ENCODE data around the gene COL5A1.
A peak's percentile ranks its signal among the peaks of the same experiment; 100 is the strongest.

Gene COL5A1

GRCh38 chr9:134844821-134845220, 203.2 kb downstream of the COL5A1 start:
- H3K9me3 ChIP-seq (ENCODE audit: severe bottlenecking) = no peaks in the 10 kb centered on the region
- peak; percentile 36 for DNase-seq (ENCODE audit: low spot score)
- no peak overlapping the region for H3K27ac ChIP-seq (ENCODE audit: poor library complexity, severe bottlenecking)
- H3K27me3 ChIP-seq (ENCODE audit: insufficient read depth, poor library complexity, severe bottlenecking) = no peaks in the 10 kb centered on the region
- no peak for TF ChIP-seq CTCF (IDR thresholded peaks at IDR 0.05; ENCODE audit: poor library complexity, severe bottlenecking)
- peaks cover 10% of the 10 kb centered on the region; the same call in 1 of the 2 replicates for H3K36me3 ChIP-seq (ENCODE audit: low read depth)
- no peaks in the 10 kb centered on the region for H3K4me1 ChIP-seq (ENCODE audit: insufficient read depth, poor library complexity, severe bottlenecking)
- no peak overlapping the region for H3K4me3 ChIP-seq (ENCODE audit: severe bottlenecking)
- 0 out of 3 replicates have a peak, but pooled peaks have one; percentile 23 for ATAC-seq (ENCODE audit: low read depth)

GRCh38 chr9:134846187-134846586, 204.6 kb downstream of the COL5A1 start:
- Histone ChIP-seq H3K4me1 (ENCODE audit: insufficient read depth, poor library complexity, severe bottlenecking) (no peaks in the 10 kb centered on the region), H3K27ac (ENCODE audit: poor library complexity, severe bottlenecking) (no peak overlapping the region), H3K27me3 (ENCODE audit: insufficient read depth, poor library complexity, severe bottlenecking) (no peaks in the 10 kb centered on the region), H3K9me3 (ENCODE audit: severe bottlenecking) (no peaks in the 10 kb centered on the region), H3K4me3 (ENCODE audit: severe bottlenecking) (no peak overlapping the region), H3K36me3 (ENCODE audit: low read depth) (0 out of 2 replicates have a peak, but pooled peaks cover 10% of the 10 kb centered on the region)
- TF ChIP-seq CTCF (IDR thresholded peaks at IDR 0.05; ENCODE audit: poor library complexity, severe bottlenecking) = no peak
- DNase-seq (ENCODE audit: low spot score) (no peak), ATAC-seq (ENCODE audit: low read depth) (no peak)

GRCh38 chr9:134846699-134847098, 205.1 kb downstream of the COL5A1 start:
- Histone ChIP-seq H3K9me3 (ENCODE audit: severe bottlenecking) (no peaks in the 10 kb centered on the region), H3K36me3 (ENCODE audit: low read depth) (0 out of 2 replicates have a peak, but pooled peaks cover 10% of the 10 kb centered on the region), H3K27me3 (ENCODE audit: insufficient read depth, poor library complexity, severe bottlenecking) (no peaks in the 10 kb centered on the region), H3K4me1 (ENCODE audit: insufficient read depth, poor library complexity, severe bottlenecking) (no peaks in the 10 kb centered on the region), H3K4me3 (ENCODE audit: severe bottlenecking) (no peak overlapping the region), H3K27ac (ENCODE audit: poor library complexity, severe bottlenecking) (no peak overlapping the region)
- ATAC-seq (ENCODE audit: low read depth) = no peak
- TF ChIP-seq CTCF (IDR thresholded peaks at IDR 0.05; ENCODE audit: poor library complexity, severe bottlenecking) = no peak
- no peak for DNase-seq (ENCODE audit: low spot score)

- Histone ChIP-seq H3K9me3 (ENCODE audit: severe bottlenecking) (no peaks in the 10 kb centered on the region), H3K36me3 (ENCODE audit: low read depth) (0 out of 2 replicates have a peak, but pooled peaks cover 7% of the 10 kb centered on the region), H3K27me3 (ENCODE audit: insufficient read depth, poor library complexity, severe bottlenecking) (no peaks in the 10 kb centered on the region), H3K27ac (ENCODE audit: poor library complexity, severe bottlenecking) (no peak overlapping the region), H3K4me3 (ENCODE audit: severe bottlenecking) (no peak overlapping the region), H3K4me1 (ENCODE audit: insufficient read depth, poor library complexity, severe bottlenecking) (no peaks in the 10 kb centered on the region)
- DNase-seq (ENCODE audit: low spot score) (no peak), ATAC-seq (ENCODE audit: low read depth) (no peak)
- no peak for TF ChIP-seq CTCF (IDR thresholded peaks at IDR 0.05; ENCODE audit: poor library complexity, severe bottlenecking)
These were observed 205.5 kb downstream of the COL5A1 start for GRCh38 chr9:134847138-134847537.

GRCh38 chr9:134847752-134848432, 206.3 kb downstream of the COL5A1 start:
- H3K9me3 ChIP-seq (ENCODE audit: severe bottlenecking) = no peaks in the 10 kb centered on the region
- no peak overlapping the region for H3K27ac ChIP-seq (ENCODE audit: poor library complexity, severe bottlenecking)
- ATAC-seq (ENCODE audit: low read depth) (no peak), DNase-seq (ENCODE audit: low spot score) (no peak)
- H3K27me3 ChIP-seq (ENCODE audit: insufficient read depth, poor library complexity, severe bottlenecking) = peaks cover 2% of the 10 kb centered on the region
- H3K4me3 ChIP-seq (ENCODE audit: severe bottlenecking) = no peak overlapping the region
- H3K4me1 ChIP-seq (ENCODE audit: insufficient read depth, poor library complexity, severe bottlenecking) = no peaks in the 10 kb centered on the region
- no peaks in the 10 kb centered on the region for H3K36me3 ChIP-seq (ENCODE audit: low read depth)
- TF ChIP-seq CTCF (IDR thresholded peaks at IDR 0.05; ENCODE audit: poor library complexity, severe bottlenecking) = no peak

Measured in RWPE2 (cell line).